HCT116 (cell line): ENCODE measurements around the gene RANBP6. TPM values are rescaled to one million over a fixed set of nuclear protein-coding genes. Genes with fewer than 3 reads are reported as not detected.

ENCODE experiments used
- ATAC-seq: fragments of 200-7000 bp; cut with Tn5 transposase; 2 replicates; pipeline ENCODE4 v1.9.1; 2020; ENCODE audit warnings: mild to moderate bottlenecking, moderate library complexity
- BruUV-seq: library from RNA; stranded (reverse); fragments of 400-500 nt; replicated peaks from 2 replicates; lab custom pipeline; 2021; lab: Mats Ljungman, UMichigan
- CTCF ChIA-PET: fragments of 300-600 bp; sonication (Branson Sonifier 250); formaldehyde crosslinking; loops from one replicate; lab custom pipeline; 2021; ENCODE audit warnings: antibody characterized with exemption; lab: Charles Lee
- POLR2A ChIA-PET: fragments of 300-600, 350-600 bp; sonication (Branson Sonifier 250); formaldehyde crosslinking; loops from one replicate; lab custom pipeline; 2021; ENCODE audit warnings: antibody characterized with exemption; lab: Charles Lee
- RAD21 ChIA-PET, 2 experiments: fragments of 300-600 bp; sonication (Branson Sonifier 250); formaldehyde crosslinking; loops; one replicate each; lab custom pipeline; 2023; ENCODE audit warnings: low total read pairs in 2 of 2; ENCODE audit not compliant: uncharacterized antibody in 2 of 2, unreplicated experiment in 2 of 2, low non-redundant PET in 1 of 2; lab: Charles Lee
- DNase-seq: peaks from one replicate; pipeline ENCODE4 v3.0.0-alpha.2; 2010; ENCODE audit warnings: low read depth, low spot score
- H2AFZ ChIP-seq: fragments of 200-600 bp; shearing (Covaris generic), sonication (generic); 2 replicates; pipeline ENCODE4 v1.6.1; 2017; ENCODE audit warnings: low read depth, mixed run types, mixed read lengths, antibody characterized with exemption, low read length; ENCODE audit not compliant: poor library complexity, severe bottlenecking
- H3K27ac ChIP-seq: 2 replicates; pipeline ENCODE4 v1.5.1; 2012; ENCODE audit warnings: low read depth, low read length
- H3K27me3 ChIP-seq: fragments of 200-600 bp; sonication (generic); 2 replicates; pipeline ENCODE4 v1.6.1; 2016; ENCODE audit warnings: mixed run types, low read length, mixed read lengths; ENCODE audit not compliant: insufficient read depth
- H3K36me3 ChIP-seq, 2 experiments: fragments of 200-500 bp in 1 of 2; fragments of 200-600 bp in 1 of 2; sonication (Bioruptor generic) in 1 of 2; sonication (generic) in 1 of 2; 2 replicates each; pipeline versions ENCODE4 v1.5.1 to v1.6.1; 2014 to 2016; ENCODE audit warnings: low read length in 2 of 2, inconsistent platforms in 1 of 2, mixed read lengths in 1 of 2, mixed run types in 1 of 2; ENCODE audit not compliant: insufficient read depth in 2 of 2, control insufficient read depth in 1 of 2
- H3K4me1 ChIP-seq, 2 experiments: fragments of 200-600 bp in 1 of 2; sonication (generic) in 1 of 2; 2 replicates each; pipeline versions ENCODE4 v1.5.1 to v1.6.1; 2012 to 2017; ENCODE audit warnings: low read length in 2 of 2, inconsistent platforms in 1 of 2, mild to moderate bottlenecking in 1 of 2, mixed read lengths in 1 of 2, mixed run types in 1 of 2, moderate library complexity in 1 of 2; ENCODE audit not compliant: insufficient read depth in 2 of 2, control insufficient read depth in 1 of 2
- H3K4me2 ChIP-seq: fragments of 200-600 bp; sonication (generic); 2 replicates; pipeline ENCODE4 v1.6.1; 2017; ENCODE audit warnings: mixed run types, low read length, mixed read lengths
- H3K4me3 ChIP-seq, 2 experiments: fragments of 200-600 bp in 1 of 2; sonication (generic) in 1 of 2; replicated peaks in 1 of 2; 2 replicates each; pipeline ENCODE4 v1.5.1; 2011 to 2016; ENCODE audit warnings: low read length in 2 of 2, control low read depth in 1 of 2, low read depth in 1 of 2, mild to moderate bottlenecking in 1 of 2, mixed read lengths in 1 of 2, mixed run types in 1 of 2
- H3K79me2 ChIP-seq: fragments of 200-600 bp; sonication (generic); 2 replicates; pipeline ENCODE4 v1.6.1; 2017; ENCODE audit warnings: mild to moderate bottlenecking, mixed run types, low read length, moderate library complexity, mixed read lengths; ENCODE audit not compliant: insufficient read depth
- H3K9ac ChIP-seq: fragments of 200-600 bp; sonication (generic); 2 replicates; pipeline ENCODE4 v1.6.1; 2016; ENCODE audit warnings: low read length, mixed read lengths
- H3K9me2 ChIP-seq: fragments of 200-600 bp; sonication (generic), shearing (Covaris generic); 2 replicates; pipeline ENCODE4 v1.6.1; 2017; ENCODE audit warnings: mixed run types, mild to moderate bottlenecking, moderate library complexity; ENCODE audit not compliant: insufficient read depth
- H3K9me3 ChIP-seq, 2 experiments: fragments of 200-500 bp in 1 of 2; fragments of 200-600 bp in 1 of 2; sonication (Bioruptor generic) in 1 of 2; sonication (generic) in 1 of 2; 2 replicates each; pipeline ENCODE4 v1.6.1; 2014 to 2017; ENCODE audit warnings: low read length in 2 of 2, mixed read lengths in 2 of 2, inconsistent platforms in 1 of 2, low read depth in 1 of 2, mild to moderate bottlenecking in 1 of 2, mixed run types in 1 of 2, moderate library complexity in 1 of 2; ENCODE audit not compliant: control insufficient read depth in 1 of 2, insufficient read depth in 1 of 2
- H4K20me1 ChIP-seq: fragments of 200-600 bp; sonication (generic), shearing (Covaris generic); 2 replicates; pipeline ENCODE4 v1.6.1; 2017; ENCODE audit warnings: mixed run types, mild to moderate bottlenecking, moderate library complexity; ENCODE audit not compliant: insufficient read depth
- CEBPB ChIP-seq: IDR thresholded peaks from 2 replicates; pipeline ENCODE4 v1.6.1; 2012; ENCODE audit warnings: low read depth
- REST ChIP-seq: IDR thresholded peaks from 2 replicates; pipeline ENCODE4 v1.6.1; 2012; ENCODE audit warnings: low read depth
- SIN3A ChIP-seq: IDR thresholded peaks from 2 replicates; pipeline ENCODE4 v1.6.1; 2012; ENCODE audit warnings: low read depth
- TCF7L2 ChIP-seq: IDR thresholded peaks from 2 replicates; pipeline ENCODE4 v1.7.0; 2011; ENCODE audit warnings: borderline replicate concordance, inconsistent platforms; ENCODE audit not compliant: insufficient read depth, insufficient read length; ENCODE audit errors: extremely low read depth
- ZNF274 ChIP-seq: fragments of 200-500 bp; sonication (Bioruptor generic); IDR thresholded peaks from 2 replicates; pipeline ENCODE4 v1.6.1; 2014; ENCODE audit warnings: mild to moderate bottlenecking, low read depth, low read length, inconsistent platforms
- intact Hi-C: fragments of 100-400 bp; cut with micrococcal nuclease; formaldehyde crosslinking; loops from 2 replicates; pipeline ENCODE4 v1.10.0; 2022
- total RNA-seq: library from RNA; stranded (reverse); gene quantifications from one replicate; pipeline ENCODE4 v1.2.1, GENCODE V29; 2021; ENCODE audit not compliant: unreplicated experiment

RANBP6 gene
- total RNA-seq, 1 experiment from 2014 or later, result 12.7 TPM

GRCh38 chr9:6000955-6001354 is 14.5 kb downstream of the RANBP6 start:
- TF ChIP-seq SIN3A (no peak), REST (no peak), CEBPB (no peak), ZNF274 (no peak), TCF7L2 (no peak)
- peaks cover 73% of the 10 kb centered on the region for H3K79me2 ChIP-seq
- no peaks in the 10 kb centered on the region; the same call in 1 of the 2 replicates for H4K20me1 ChIP-seq
- ChIA-PET CTCF (no interaction called here), POLR2A (no interaction called here), RAD21 (no interaction called here)
- no peak overlapping the region for H3K9ac ChIP-seq
- H2AFZ ChIP-seq, result no peak overlapping the region
- ATAC-seq, result no peak
- intact Hi-C loops, result no loop called here
- DNase-seq, result no peak
- no peak overlapping the region for H3K27ac ChIP-seq
- H3K9me3 ChIP-seq, result no peaks in the 10 kb centered on the region
- no TSS peak for BruUV-seq
- no peaks in the 10 kb centered on the region for H3K36me3 ChIP-seq
- no peaks in the 10 kb centered on the region for H3K9me2 ChIP-seq
- no peak overlapping the region for H3K4me2 ChIP-seq
- H3K27me3 ChIP-seq, result no peaks in the 10 kb centered on the region
- peaks cover under 1% of the 10 kb centered on the region in 2 experiments; a peak in 3 of 4 replicates for H3K4me1 ChIP-seq
- H3K4me3 ChIP-seq, result no peak overlapping the region
